Mesodermal cell (in vitro differentiated cells): ENCODE results near the gene ABCD3.

Source experiments
- H3K27ac ChIP-seq: 2 replicates; pipeline ENCODE4 v1.7.0; 2013; ENCODE audit warnings: mild to moderate bottlenecking, low read depth, low read length, moderate library complexity; ENCODE audit not compliant: severe bottlenecking
- H3K36me3 ChIP-seq: 2 replicates; pipeline ENCODE4 v1.7.1; 2013; ENCODE audit warnings: mild to moderate bottlenecking, low read length, moderate library complexity; ENCODE audit not compliant: control insufficient read depth, insufficient read depth
- H3K4me1 ChIP-seq: one replicate; pipeline ENCODE4 v1.7.1; 2013; ENCODE audit warnings: mild to moderate bottlenecking, low read length; ENCODE audit not compliant: insufficient read depth, control insufficient read depth, poor library complexity, severe bottlenecking
- H3K4me3 ChIP-seq: 2 replicates; pipeline ENCODE4 v1.7.0; 2013; ENCODE audit warnings: low read length, control low read depth, mild to moderate bottlenecking; ENCODE audit not compliant: insufficient read depth, poor library complexity, severe bottlenecking; ENCODE audit errors: extremely low read depth
- H3K9me3 ChIP-seq: 2 replicates; pipeline ENCODE4 v1.7.1; 2013; ENCODE audit warnings: mild to moderate bottlenecking, low read length, moderate library complexity; ENCODE audit not compliant: control insufficient read depth
- WGBS, 2 experiments: methylation state at CpG; one replicate each; pipeline ENCODE4 v1.1.5; 2013; ENCODE audit warnings: missing lambda C conversion rate in 2 of 2; ENCODE audit not compliant: insufficient coverage in 2 of 2; 5-methylcytosine and 5-hydroxymethylcytosine counted together

The ABCD3 gene

GRCh38 chr1:94501935-94502334 lies 83.7 kb downstream of the ABCD3 start:
- WGBS, 2 experiments, result 94 to 97% methylated on average over 2 of the region's 4 CpGs
- no peaks in the 10 kb centered on the region for H3K4me1 ChIP-seq
- no peak overlapping the region for H3K4me3 ChIP-seq
- H3K27ac ChIP-seq, result no peak overlapping the region
- no peaks in the 10 kb centered on the region for H3K9me3 ChIP-seq
- H3K36me3 ChIP-seq, result peaks cover 37% of the 10 kb centered on the region

GRCh38 chr1:94503153-94503552 lies 85.0 kb downstream of the ABCD3 start:
- no peak overlapping the region for H3K27ac ChIP-seq
- H3K36me3 ChIP-seq, result peaks cover 37% of the 10 kb centered on the region
- 88 to 100% methylated on average over 4 of the region's 4 CpGs for WGBS, 2 experiments
- H3K4me1 ChIP-seq, result no peaks in the 10 kb centered on the region
- H3K9me3 ChIP-seq, result no peaks in the 10 kb centered on the region
- no peak overlapping the region for H3K4me3 ChIP-seq

- no peaks in the 10 kb centered on the region for H3K9me3 ChIP-seq
- H3K27ac ChIP-seq, result no peak overlapping the region
- H3K4me3 ChIP-seq, result no peak overlapping the region
- H3K36me3 ChIP-seq, result peaks cover 28% of the 10 kb centered on the region
- 91 to 100% methylated on average over 1 of the region's 1 CpG for WGBS, 2 experiments
- no peaks in the 10 kb centered on the region for H3K4me1 ChIP-seq
Measured at GRCh38 chr1:94504601-94505000, 86.4 kb downstream of the ABCD3 start.

GRCh38 chr1:94512816-94513215 lies 94.6 kb downstream of the ABCD3 start:
- Histone ChIP-seq H3K4me1 (no peaks in the 10 kb centered on the region), H3K4me3 (no peak overlapping the region), H3K9me3 (no peaks in the 10 kb centered on the region), H3K27ac (no peak overlapping the region), H3K36me3 (no peaks in the 10 kb centered on the region)
- WGBS, 2 experiments, result no CpG with 5 or more reads among the region's 2 CpGs

- no CpG with 5 or more reads among the region's 2 CpGs for whole genome bisulfite sequencing, 2 experiments
- Histone ChIP-seq H3K36me3 (no peaks in the 10 kb centered on the region), H3K4me3 (no peak overlapping the region), H3K27ac (no peak overlapping the region), H3K4me1 (no peaks in the 10 kb centered on the region), H3K9me3 (no peaks in the 10 kb centered on the region)
Measured at GRCh38 chr1:94514095-94514727, 96.0 kb downstream of the ABCD3 start.

GRCh38 chr1:94515296-94515947 lies 97.2 kb downstream of the ABCD3 start:
- no peak overlapping the region for H3K27ac ChIP-seq
- 88 to 100% methylated on average over 1 of the region's 1 CpG for WGBS, 2 experiments
- no peaks in the 10 kb centered on the region for H3K4me1 ChIP-seq
- no peaks in the 10 kb centered on the region for H3K9me3 ChIP-seq
- H3K36me3 ChIP-seq, result no peaks in the 10 kb centered on the region
- H3K4me3 ChIP-seq, result no peak overlapping the region

GRCh38 chr1:94519351-94519750 lies 101.2 kb downstream of the ABCD3 start:
- H3K4me1 ChIP-seq, result peaks cover 3% of the 10 kb centered on the region
- H3K9me3 ChIP-seq, result no peaks in the 10 kb centered on the region
- H3K36me3 ChIP-seq, result no peaks in the 10 kb centered on the region
- no peak overlapping the region for H3K4me3 ChIP-seq
- H3K27ac ChIP-seq, result no peak overlapping the region
- no CpG with 5 or more reads among the region's 2 CpGs for WGBS, 2 experiments

- no peak overlapping the region for H3K27ac ChIP-seq
- H3K4me1 ChIP-seq, result peaks cover 3% of the 10 kb centered on the region
- H3K9me3 ChIP-seq, result no peaks in the 10 kb centered on the region
- 38% methylated on average over 3 of the region's 4 CpGs; no CpG with 5 or more reads in 1 of the 2 experiments for WGBS, 2 experiments
- no peak overlapping the region for H3K4me3 ChIP-seq
- H3K36me3 ChIP-seq, result no peaks in the 10 kb centered on the region
Measured at GRCh38 chr1:94522304-94522703, 104.1 kb downstream of the ABCD3 start.

GRCh38 chr1:94524531-94524930 lies 106.3 kb downstream of the ABCD3 start:
- WGBS, 2 experiments, result 90 to 91% methylated on average over 5 of the region's 6 CpGs
- H3K27ac ChIP-seq, result no peak overlapping the region
- peaks cover 2% of the 10 kb centered on the region for H3K36me3 ChIP-seq
- H3K4me3 ChIP-seq, result no peak overlapping the region
- peaks cover 7% of the 10 kb centered on the region for H3K4me1 ChIP-seq
- no peaks in the 10 kb centered on the region for H3K9me3 ChIP-seq

- H3K4me3 ChIP-seq, result no peak overlapping the region
- no peak overlapping the region for H3K27ac ChIP-seq
- H3K9me3 ChIP-seq, result no peaks in the 10 kb centered on the region
- peaks cover 7% of the 10 kb centered on the region for H3K4me1 ChIP-seq
- H3K36me3 ChIP-seq, result peaks cover 18% of the 10 kb centered on the region
- 90 to 97% methylated on average over 2 to 4 of the region's 7 CpGs for WGBS, 2 experiments
Measured at GRCh38 chr1:94526152-94526980, 108.2 kb downstream of the ABCD3 start.
